ENCODE measurements around the gene TRPM3.
"Not testable (repeated sequence)": the region's sequence is repeated elsewhere in the genome, so short reads cannot be mapped to it uniquely, and the experiment has no call there.

TRPM3 gene

GRCh38 chr9:70995511-70995910, 125.9 kb downstream of the TRPM3 start:
- no peak for FAIRE-seq

- FAIRE-seq, result no peak
Observed at GRCh38 chr9:70994582-70994981, 126.8 kb downstream of the TRPM3 start.

- FAIRE-seq, result no peak
Observed at GRCh38 chr9:70988551-70988950, 132.9 kb downstream of the TRPM3 start.

- no peak for FAIRE-seq
Observed at GRCh38 chr9:70987986-70988385, 133.4 kb downstream of the TRPM3 start.

GRCh38 chr9:70986984-70987383, 134.4 kb downstream of the TRPM3 start:
- FAIRE-seq, result no peak

GRCh38 chr9:70983723-70984295, 137.6 kb downstream of the TRPM3 start:
- FAIRE-seq, result no peak

GRCh38 chr9:70981312-70981711, 140.1 kb downstream of the TRPM3 start:
- no peak for FAIRE-seq

GRCh38 chr9:70979966-70980365, 141.5 kb downstream of the TRPM3 start:
- no peak for FAIRE-seq

GRCh38 chr9:70978085-70978484, 143.3 kb downstream of the TRPM3 start:
- no peak for FAIRE-seq

GRCh38 chr9:70975821-70976220, 145.6 kb downstream of the TRPM3 start:
- FAIRE-seq, result no peak

- no peak for FAIRE-seq
Observed at GRCh38 chr9:70971723-70972122, 149.7 kb downstream of the TRPM3 start.

GRCh38 chr9:70966380-70966779, 155.0 kb downstream of the TRPM3 start:
- not testable (repeated sequence) for FAIRE-seq

- FAIRE-seq, result no peak
Observed at GRCh38 chr9:70964861-70965260, 156.6 kb downstream of the TRPM3 start.

GRCh38 chr9:70963554-70963953, 157.9 kb downstream of the TRPM3 start:
- no peak for FAIRE-seq

- no peak for FAIRE-seq
Observed at GRCh38 chr9:70962761-70963440, 158.5 kb downstream of the TRPM3 start.

- FAIRE-seq, result peak; percentile 97
Observed at GRCh38 chr9:70959366-70959765, 162.1 kb downstream of the TRPM3 start.

- no peak for FAIRE-seq
Observed at GRCh38 chr9:70954596-70955143, 166.8 kb downstream of the TRPM3 start.

- FAIRE-seq, result no peak
Observed at GRCh38 chr9:70954126-70954525, 167.3 kb downstream of the TRPM3 start.

GRCh38 chr9:70951749-70952727, 169.4 kb downstream of the TRPM3 start:
- no peak for FAIRE-seq

- FAIRE-seq, result no peak
Observed at GRCh38 chr9:70950270-70950669, 171.2 kb downstream of the TRPM3 start.

GRCh38 chr9:70949239-70949638, 172.2 kb downstream of the TRPM3 start:
- no peak for FAIRE-seq

- FAIRE-seq, result no peak
Observed at GRCh38 chr9:70948744-70949143, 172.7 kb downstream of the TRPM3 start.

GRCh38 chr9:70947511-70947910, 173.9 kb downstream of the TRPM3 start:
- FAIRE-seq, result no peak

Data from endometrium (tissue), 2 donors.